Prostate gland (tissue), 2 donors: ENCODE data around the gene KIF18A. TPM values are rescaled to one million over a fixed set of nuclear protein-coding genes. Genes with fewer than 3 reads are reported as not detected.
"Not testable (repeated sequence)": the region's sequence is repeated elsewhere in the genome, so short reads cannot be mapped to it uniquely, and the experiment has no call there.

Experiments used
- DNase-seq: peaks from one replicate; pipeline ENCODE4 v3.0.0-alpha.2; 2019; ENCODE audit warnings: low spot score
- H3K27ac ChIP-seq, 2 donors: fragments of 200-600 bp; sonication (generic); 2 replicates each; pipeline ENCODE4 v1.5.1; 2017 to 2019
- H3K27me3 ChIP-seq: fragments of 200-600 bp; sonication (generic); replicated peaks from 2 replicates; pipeline ENCODE4 v1.5.1; 2019; ENCODE audit not compliant: insufficient read depth
- H3K36me3 ChIP-seq, 2 donors: fragments of 200-600 bp; sonication (generic); 1 replicate in 1 of 2; 2 replicates in 1 of 2; pipeline versions ENCODE4 v1.5.1 to v1.8.1; 2017 to 2019
- H3K4me1 ChIP-seq: fragments of 200-600 bp; sonication (generic); replicated peaks from 2 replicates; pipeline ENCODE4 v1.5.1; 2019
- H3K4me3 ChIP-seq, 2 donors: fragments of 200-600 bp; sonication (generic); 2 replicates each; pipeline ENCODE4 v1.5.1; 2017 to 2019
- H3K9me3 ChIP-seq: fragments of 200-600 bp; sonication (generic); 2 replicates; pipeline ENCODE4 v1.5.1; 2017
- CTCF ChIP-seq, 4 experiments: fragments of 200-600 bp in 2 of 4; fragments of 450-650 bp in 2 of 4; sonication (generic) in 2 of 4; IDR thresholded peaks; 1 replicate in 3 of 4; 2 replicates in 1 of 4; pipeline ENCODE4 v1.5.1; 2016 to 2019; ENCODE audit warnings: antibody characterized with exemption in 4 of 4, mild to moderate bottlenecking in 2 of 4, moderate library complexity in 2 of 4
- POLR2A ChIP-seq: fragments of 450-650 bp; IDR thresholded peaks from one replicate; pipeline ENCODE4 v1.6.1; 2016; ENCODE audit warnings: antibody characterized with exemption, mild to moderate bottlenecking
- POLR2AphosphoS5 ChIP-seq: sonication (generic); formaldehyde crosslinking; IDR thresholded peaks from one replicate; pipeline ENCODE4 v1.6.1; 2017; ENCODE audit warnings: antibody characterized with exemption
- WGBS: methylation state at CpG from one replicate; pipeline ENCODE4 v1.1.5; 2018; 5-methylcytosine and 5-hydroxymethylcytosine counted together
- intact Hi-C: fragments of 100-400 bp; cut with DNase I; formaldehyde crosslinking; loops from one replicate; pipeline ENCODE4 v1.14.2; 2022
- total RNA-seq, 2 donors: library from RNA; depleted of rRNA; stranded (reverse); fragments of >200 nt; gene quantifications; one replicate each; pipeline ENCODE4 v1.1.0, GENCODE V29; 2016

Gene KIF18A
- total RNA-seq, 2 donors from 2014 or later, result 0.73 to 3.8 TPM

GRCh38 chr11:28142724-28143123 lies 34.8 kb upstream of the KIF18A start:
- no peaks in the 10 kb centered on the region for H3K36me3 ChIP-seq
- no peak overlapping the region for H3K4me3 ChIP-seq
- TF ChIP-seq POLR2A (no peak), POLR2AphosphoS5 (no peak), CTCF (IDR thresholded peaks at IDR 0.05) (no peak)
- DNase-seq, result no peak
- 95% methylated on average over 1 of the region's 1 CpG for WGBS
- H3K4me1 ChIP-seq, result no peaks in the 10 kb centered on the region
- H3K27me3 ChIP-seq, result no peaks in the 10 kb centered on the region
- intact Hi-C loops, result no loop called here
- H3K27ac ChIP-seq, result no peak overlapping the region
- H3K9me3 ChIP-seq, result no peaks in the 10 kb centered on the region

DNA sequence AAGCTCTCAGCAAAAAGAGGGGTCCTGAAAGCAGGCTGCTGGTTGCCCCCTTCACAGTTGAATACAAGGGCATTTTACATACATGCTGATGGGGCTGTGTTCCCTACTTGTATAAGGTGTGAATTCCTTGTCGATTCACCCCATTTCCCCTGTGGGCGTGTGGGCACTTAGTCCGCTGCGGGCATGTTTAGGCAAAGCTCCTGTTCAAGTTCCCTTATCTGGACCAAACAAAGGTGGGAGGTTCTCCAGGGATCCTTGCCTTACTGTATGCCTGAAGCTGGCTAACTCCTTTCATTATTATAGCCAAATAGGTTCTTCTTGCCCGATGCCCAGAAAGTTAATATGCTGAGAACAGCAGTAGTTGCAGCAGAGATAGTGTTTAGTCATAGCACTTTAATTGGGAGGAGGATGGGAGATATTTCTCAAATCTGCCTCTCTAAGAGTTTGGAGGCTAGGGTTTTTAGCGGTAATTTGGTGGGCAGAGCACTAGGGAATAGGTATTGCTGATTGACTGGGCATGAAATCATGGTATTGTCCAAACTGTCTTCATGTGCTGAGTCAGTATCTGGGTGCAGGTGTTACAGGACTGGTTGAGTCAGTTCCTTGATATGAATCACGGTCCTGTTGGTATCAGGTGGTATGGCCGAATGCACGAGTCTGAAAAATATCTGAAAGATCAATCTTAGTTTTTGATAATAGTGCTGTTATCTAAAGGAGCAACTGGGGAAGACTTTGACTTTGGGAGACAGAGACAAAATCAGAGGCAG lies 32.9 kb upstream of the KIF18A start:
- intact Hi-C loops, result no loop called here
- Histone ChIP-seq H3K27ac (no peak overlapping the region), H3K9me3 (no peaks in the 10 kb centered on the region), H3K27me3 (no peaks in the 10 kb centered on the region), H3K36me3 (no peaks in the 10 kb centered on the region), H3K4me3 (no peak overlapping the region), H3K4me1 (no peaks in the 10 kb centered on the region)
- no peak for DNase-seq
- TF ChIP-seq POLR2AphosphoS5 (no peak), CTCF (IDR thresholded peaks at IDR 0.05) (no peak), POLR2A (no peak)
- WGBS, result 94% methylated on average over 9 of the region's 9 CpGs

- intact Hi-C loops, result no loop called here
- WGBS, result over 99% methylated on average over 5 of the region's 5 CpGs
- no peak overlapping the region for H3K27ac ChIP-seq
- H3K4me3 ChIP-seq, result no peak overlapping the region
- H3K36me3 ChIP-seq, result no peaks in the 10 kb centered on the region
- TF ChIP-seq CTCF (IDR thresholded peaks at IDR 0.05) (no peak), POLR2AphosphoS5 (no peak), POLR2A (no peak)
- no peaks in the 10 kb centered on the region for H3K4me1 ChIP-seq
- H3K9me3 ChIP-seq, result no peaks in the 10 kb centered on the region
- no peaks in the 10 kb centered on the region for H3K27me3 ChIP-seq
- DNase-seq, result no peak
These were observed 32.0 kb upstream of the KIF18A start for GRCh38 chr11:28139841-28140415.

- H3K27ac ChIP-seq, result no peak overlapping the region
- H3K27me3 ChIP-seq, result no peaks in the 10 kb centered on the region
- WGBS, result 100% methylated on average over 1 of the region's 1 CpG
- intact Hi-C loops, result no loop called here
- DNase-seq, result no peak
- H3K4me3 ChIP-seq, result no peak overlapping the region
- no peaks in the 10 kb centered on the region for H3K36me3 ChIP-seq
- no peaks in the 10 kb centered on the region for H3K4me1 ChIP-seq
- no peaks in the 10 kb centered on the region for H3K9me3 ChIP-seq
- TF ChIP-seq CTCF (IDR thresholded peaks at IDR 0.05), result no peak
- TF ChIP-seq POLR2A, result no peak
- no peak for TF ChIP-seq POLR2AphosphoS5
These were observed 29.9 kb upstream of the KIF18A start for GRCh38 chr11:28137832-28138231.

GRCh38 chr11:28137366-28137765 lies 29.4 kb upstream of the KIF18A start:
- no peak for TF ChIP-seq CTCF (IDR thresholded peaks at IDR 0.05)
- Histone ChIP-seq H3K4me3 (no peak overlapping the region), H3K9me3 (no peaks in the 10 kb centered on the region), H3K27me3 (no peaks in the 10 kb centered on the region), H3K36me3 (no peaks in the 10 kb centered on the region), H3K4me1 (no peaks in the 10 kb centered on the region), H3K27ac (no peak overlapping the region)
- intact Hi-C loops, result no loop called here
- DNase-seq, result no peak
- 95% methylated on average over 3 of the region's 3 CpGs for WGBS

GRCh38 chr11:28136157-28136556 lies 28.2 kb upstream of the KIF18A start:
- H3K9me3 ChIP-seq, intact Hi-C loops, H3K4me3 ChIP-seq, H3K4me1 ChIP-seq, H3K27me3 ChIP-seq, H3K27ac ChIP-seq, DNase-seq, H3K36me3 ChIP-seq: not testable (repeated sequence)
- WGBS, result 97% methylated on average over 4 of the region's 4 CpGs
